Stimulated activated CD8-positive, alpha-beta memory T cell treated with anti-CD3 and anti-CD28 coated beads, Interleukin-15, amount 100 ng/mL, for 24 hours (primary cell): ENCODE measurements around the gene MS4A3.
"Not testable (repeated sequence)": the region's sequence is repeated elsewhere in the genome, so short reads cannot be mapped to it uniquely, and the experiment has no call there.

Experiments
- DNase-seq: peaks from one replicate; pipeline ENCODE4 v3.0.0-alpha.2; 2020; ENCODE audit warnings: low read depth

The MS4A3 gene

DNA sequence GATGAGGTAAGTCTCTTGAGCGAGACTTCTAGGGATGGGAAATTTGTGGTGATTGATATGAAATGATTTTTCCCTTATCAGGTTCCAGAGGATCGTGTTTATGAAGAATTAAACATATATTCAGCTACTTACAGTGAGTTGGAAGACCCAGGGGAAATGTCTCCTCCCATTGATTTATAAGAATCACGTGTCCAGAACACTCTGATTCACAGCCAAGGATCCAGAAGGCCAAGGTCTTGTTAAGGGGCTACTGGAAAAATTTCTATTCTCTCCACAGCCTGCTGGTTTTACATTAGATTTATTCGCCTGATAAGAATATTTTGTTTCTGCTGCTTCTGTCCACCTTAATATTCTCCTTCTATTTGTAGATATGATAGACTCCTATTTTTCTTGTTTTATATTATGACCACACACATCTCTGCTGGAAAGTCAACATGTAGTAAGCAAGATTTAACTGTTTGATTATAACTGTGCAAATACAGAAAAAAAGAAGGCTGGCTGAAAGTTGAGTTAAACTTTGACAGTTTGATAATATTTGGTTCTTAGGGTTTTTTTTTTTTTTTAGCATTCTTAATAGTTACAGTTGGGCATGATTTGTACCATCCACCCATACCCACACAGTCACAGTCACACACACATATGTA, 39.1 kb downstream of the MS4A3 start:
- DNase-seq: no peak

GRCh38 chr11:60097189-60097588, 40.7 kb downstream of the MS4A3 start:
- DNase-seq: no peak

- no peak for DNase-seq
Measured at GRCh38 chr11:60098508-60098907, 42.0 kb downstream of the MS4A3 start.

- no peak for DNase-seq
Measured at GRCh38 chr11:60100516-60100915, 44.1 kb downstream of the MS4A3 start.

GRCh38 chr11:60101368-60101767, 44.9 kb downstream of the MS4A3 start:
- not testable (repeated sequence) for DNase-seq

DNA sequence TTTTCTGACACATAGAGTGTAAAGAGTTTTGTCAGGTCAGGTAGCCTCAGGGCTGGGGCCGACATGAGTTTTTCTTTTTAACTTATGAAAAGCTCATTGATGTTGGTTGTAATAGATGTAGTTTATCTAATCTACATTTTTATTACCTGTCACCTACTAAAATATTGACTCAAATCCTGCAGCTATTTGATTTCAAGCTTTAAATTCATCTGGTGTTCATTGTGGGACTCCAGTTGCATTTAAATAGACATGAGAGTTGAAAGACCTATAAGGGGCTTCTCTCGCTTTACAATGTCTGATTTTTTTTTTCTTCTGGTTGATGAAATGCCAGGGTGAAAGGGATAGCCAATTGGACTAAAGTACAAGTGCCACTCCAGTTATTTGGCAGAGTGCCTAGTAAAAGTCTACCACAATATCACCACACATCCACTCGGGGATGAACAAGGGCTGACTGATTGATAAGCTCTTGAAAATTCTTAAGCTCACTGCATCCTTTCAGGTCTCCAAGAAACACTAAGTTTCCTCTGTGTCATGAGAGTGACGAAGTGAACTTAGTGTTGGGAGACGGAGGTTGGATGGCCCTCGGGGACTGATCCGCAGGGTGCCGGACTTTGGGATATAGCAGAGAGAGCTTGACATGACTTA, 48.1 kb downstream of the MS4A3 start:
- DNase-seq: not testable (repeated sequence)

GRCh38 chr11:60108631-60109030, 52.2 kb downstream of the MS4A3 start:
- not testable (repeated sequence) for DNase-seq

DNA sequence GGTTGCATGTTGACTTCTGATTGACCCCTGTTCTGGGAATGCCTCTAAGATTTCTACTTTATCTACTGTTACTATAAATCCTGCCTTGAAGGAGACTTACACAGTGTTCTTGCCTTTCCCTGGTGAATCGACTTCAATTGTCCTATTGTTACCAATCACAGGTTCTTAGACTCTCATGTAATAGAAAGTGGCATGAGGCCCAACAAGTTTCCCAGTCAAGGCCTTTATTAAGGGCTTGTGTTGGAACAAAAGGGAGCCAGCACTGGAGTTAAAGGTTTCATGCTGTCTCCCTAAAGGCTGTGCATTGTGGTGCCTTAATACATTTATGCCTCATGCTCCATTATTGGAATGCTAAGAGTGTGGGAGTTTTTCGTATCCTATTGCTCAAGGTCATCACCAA, 55.3 kb downstream of the MS4A3 start:
- no peak for DNase-seq

- DNase-seq: no peak
Measured at GRCh38 chr11:60116996-60117790, 60.7 kb downstream of the MS4A3 start.

- DNase-seq: no peak
Measured at GRCh38 chr11:60118338-60118737, 61.9 kb downstream of the MS4A3 start.

DNA sequence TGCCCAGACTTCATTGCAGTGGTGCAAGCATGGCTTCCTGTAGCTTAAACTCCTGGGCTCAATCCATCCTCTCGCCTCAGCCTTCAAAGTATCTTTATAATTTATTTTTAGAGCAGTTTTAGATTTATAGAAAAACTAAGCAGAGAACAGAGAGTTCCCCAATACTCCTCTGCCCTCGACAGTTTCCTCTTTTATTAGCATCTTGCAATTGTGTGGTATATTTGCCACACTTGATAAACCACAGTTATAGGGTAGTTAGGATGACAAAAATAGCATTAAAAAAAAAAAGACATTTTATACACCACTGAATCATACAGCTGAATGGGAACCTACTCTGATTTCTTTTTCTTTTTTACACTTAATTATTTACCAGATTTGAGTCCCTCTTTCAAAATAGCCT, 63.2 kb downstream of the MS4A3 start:
- no peak for DNase-seq
